ENCODE measurements around the gene VAV1.
"Not testable (repeated sequence)": the region's sequence is repeated elsewhere in the genome, so short reads cannot be mapped to it uniquely, and the experiment has no call there.

VAV1 gene

GRCh38 chr19:6774821-6775707 lies 2.6 kb downstream of the VAV1 start:
- DNase-seq (ENCODE audit: low read depth, low spot score), result no peak
- no peak overlapping the region for H3K4me3 ChIP-seq (ENCODE audit: low read length)

GRCh38 chr19:6776045-6776444 lies 3.5 kb downstream of the VAV1 start:
- not testable (repeated sequence) for H3K4me3 ChIP-seq (ENCODE audit: low read length); DNase-seq (ENCODE audit: low read depth, low spot score)

- H3K4me3 ChIP-seq (ENCODE audit: low read length), result no peak overlapping the region
- no peak for DNase-seq (ENCODE audit: low read depth, low spot score)
Observed at GRCh38 chr19:6776999-6777398, 4.5 kb downstream of the VAV1 start.

- DNase-seq (ENCODE audit: low read depth, low spot score), result no peak
- H3K4me3 ChIP-seq (ENCODE audit: low read length), result no peak overlapping the region
Observed at GRCh38 chr19:6777434-6777833, 4.9 kb downstream of the VAV1 start.

- DNase-seq (ENCODE audit: low read depth, low spot score), result peak; percentile 66
- H3K4me3 ChIP-seq (ENCODE audit: low read length), result no peak overlapping the region
Observed at GRCh38 chr19:6778386-6778785, 5.9 kb downstream of the VAV1 start.

GRCh38 chr19:6779206-6779605 lies 6.7 kb downstream of the VAV1 start:
- no peak for DNase-seq (ENCODE audit: low read depth, low spot score)
- H3K4me3 ChIP-seq (ENCODE audit: low read length), result no peak overlapping the region

- no peak overlapping the region for H3K4me3 ChIP-seq (ENCODE audit: low read length)
- DNase-seq (ENCODE audit: low read depth, low spot score), result no peak
Observed at GRCh38 chr19:6787393-6787792, 14.9 kb downstream of the VAV1 start.

GRCh38 chr19:6788896-6789295 lies 16.4 kb downstream of the VAV1 start:
- no peak for DNase-seq (ENCODE audit: low read depth, low spot score)
- no peak overlapping the region for H3K4me3 ChIP-seq (ENCODE audit: low read length)

- no peak overlapping the region for H3K4me3 ChIP-seq (ENCODE audit: low read length)
- DNase-seq (ENCODE audit: low read depth, low spot score), result no peak
Observed at GRCh38 chr19:6790194-6791128, 18.0 kb downstream of the VAV1 start.

- H3K4me3 ChIP-seq (ENCODE audit: low read length), result no peak overlapping the region
- no peak for DNase-seq (ENCODE audit: low read depth, low spot score)
Observed at GRCh38 chr19:6791237-6791636, 18.7 kb downstream of the VAV1 start.

GRCh38 chr19:6793411-6793810 lies 20.9 kb downstream of the VAV1 start:
- DNase-seq (ENCODE audit: low read depth, low spot score), result no peak
- no peak overlapping the region for H3K4me3 ChIP-seq (ENCODE audit: low read length)

- no peak overlapping the region for H3K4me3 ChIP-seq (ENCODE audit: low read length)
- no peak for DNase-seq (ENCODE audit: low read depth, low spot score)
Observed at GRCh38 chr19:6793973-6794372, 21.5 kb downstream of the VAV1 start.

GRCh38 chr19:6794686-6795431 lies 22.4 kb downstream of the VAV1 start:
- H3K4me3 ChIP-seq (ENCODE audit: low read length), result no peak overlapping the region
- no peak for DNase-seq (ENCODE audit: low read depth, low spot score)

- no peak for DNase-seq (ENCODE audit: low read depth, low spot score)
- no peak overlapping the region for H3K4me3 ChIP-seq (ENCODE audit: low read length)
Observed at GRCh38 chr19:6796278-6796677, 23.8 kb downstream of the VAV1 start.

GRCh38 chr19:6797646-6798045 lies 25.1 kb downstream of the VAV1 start:
- H3K4me3 ChIP-seq (ENCODE audit: low read length), result no peak overlapping the region
- DNase-seq (ENCODE audit: low read depth, low spot score), result no peak

- not testable (repeated sequence) for H3K4me3 ChIP-seq (ENCODE audit: low read length)
Observed at GRCh38 chr19:6800160-6800790, 27.8 kb downstream of the VAV1 start.

GRCh38 chr19:6800991-6801484 lies 28.5 kb downstream of the VAV1 start:
- DNase-seq (ENCODE audit: low read depth, low spot score), result peak; percentile 26
- H3K4me3 ChIP-seq (ENCODE audit: low read length), result peak overlapping the region; percentile 56

More at GRCh38 chr19:6800160-6800790, 27.8 kb downstream of the VAV1 start:
- not testable (repeated sequence) for DNase-seq (ENCODE audit: low read depth, low spot score)

GRCh38 chr19:6801485-6802086 lies 29.1 kb downstream of the VAV1 start:
- DNase-seq (ENCODE audit: low read depth, low spot score), result peak; percentile 98
- peak overlapping the region; percentile 56 for H3K4me3 ChIP-seq (ENCODE audit: low read length)
